Stimulated activated effector memory CD8-positive, alpha-beta T cell treated with anti-CD3 and anti-CD28 coated beads, Interleukin-12 subunit alpha, Interleukin-12 subunit beta, amount 100 ng/mL, for 72 hours (primary cell): Measurements from ENCODE around the gene SCAPER.
"Not testable (repeated sequence)": the region's sequence is repeated elsewhere in the genome, so short reads cannot be mapped to it uniquely, and the experiment has no call there.

Experiments
- ATAC-seq: fragments of 150-1000 bp; cut with Tn5 transposase; 2 replicates; pipeline ENCODE4 v1.10.0; 2021
- DNase-seq, 2 donors: peaks; one replicate each; pipeline ENCODE4 v3.0.0; 2021 to 2022; ENCODE audit warnings: low spot score in 2 of 2
- H3K27ac Mint-ChIP-seq: one replicate; pipeline ENCODE4 v1.8.0; 2022; ENCODE audit warnings: mild to moderate bottlenecking, mixed read lengths
- H3K36me3 Mint-ChIP-seq: one replicate; pipeline ENCODE4 v1.8.0; 2022; ENCODE audit warnings: mild to moderate bottlenecking, mixed read lengths
- H3K4me1 Mint-ChIP-seq: one replicate; pipeline ENCODE4 v1.8.0; 2022; ENCODE audit warnings: mixed read lengths
- H3K4me3 Mint-ChIP-seq: one replicate; pipeline ENCODE4 v1.8.0; 2022; ENCODE audit warnings: mild to moderate bottlenecking, mixed read lengths
- H3K9me3 Mint-ChIP-seq: one replicate; pipeline ENCODE4 v1.8.0; 2022; ENCODE audit warnings: mixed read lengths

The SCAPER gene

GRCh38 chr15:76931397-76932134, 26.4 kb upstream of the SCAPER start, which contains the start of gene RCN2:
Gene RCN2 (plus strand): TSS chr15:76931749. CDS start chr15:76931842, 93 bp downstream.
- no peaks in the 10 kb centered on the region for H3K9me3 Mint-ChIP-seq
- peak within 1 kb of the TSS; percentile 71 for H3K4me3 Mint-ChIP-seq
- peak within 1 kb of the TSS; percentile 78 for H3K27ac Mint-ChIP-seq
- H3K36me3 Mint-ChIP-seq = peaks cover 39% of the 10 kb centered on the region
- DNase-seq = peak; percentile 89 to 96
- peak; percentile 99 for ATAC-seq
- H3K4me1 Mint-ChIP-seq = peaks cover 20% of the 10 kb centered on the region

GRCh38 chr15:76930831-76931396, 25.8 kb upstream of the SCAPER start:
- peaks cover 20% of the 10 kb centered on the region for H3K4me1 Mint-ChIP-seq
- DNase-seq (no peak), ATAC-seq (no peak)
- H3K27ac Mint-ChIP-seq = peak overlapping the region; percentile 78
- peaks cover 33% of the 10 kb centered on the region for H3K36me3 Mint-ChIP-seq
- H3K9me3 Mint-ChIP-seq = no peaks in the 10 kb centered on the region
- peak overlapping the region; percentile 71 for H3K4me3 Mint-ChIP-seq

GRCh38 chr15:76929011-76929760, 24.0 kb upstream of the SCAPER start:
- no peak for ATAC-seq
- peaks cover 15% of the 10 kb centered on the region for H3K36me3 Mint-ChIP-seq
- DNase-seq = no peak
- no peak overlapping the region for H3K27ac Mint-ChIP-seq
- H3K4me1 Mint-ChIP-seq = peaks cover 14% of the 10 kb centered on the region
- H3K9me3 Mint-ChIP-seq = no peaks in the 10 kb centered on the region
- H3K4me3 Mint-ChIP-seq = no peak overlapping the region

- peaks cover 6% of the 10 kb centered on the region for H3K36me3 Mint-ChIP-seq
- DNase-seq = no peak
- no peak for ATAC-seq
- H3K4me3 Mint-ChIP-seq = no peak overlapping the region
- no peak overlapping the region for H3K27ac Mint-ChIP-seq
- H3K4me1 Mint-ChIP-seq = peaks cover 12% of the 10 kb centered on the region
- no peaks in the 10 kb centered on the region for H3K9me3 Mint-ChIP-seq
Observed at GRCh38 chr15:76928201-76928600, 23.1 kb upstream of the SCAPER start.

- Mint-ChIP-seq H3K36me3 (no peaks in the 10 kb centered on the region), H3K27ac (no peak overlapping the region), H3K4me1 (no peaks in the 10 kb centered on the region), H3K9me3 (no peaks in the 10 kb centered on the region), H3K4me3 (no peak overlapping the region)
- DNase-seq (no peak), ATAC-seq (no peak)
Observed at GRCh38 chr15:76916369-76916768, 11.2 kb upstream of the SCAPER start.

- Mint-ChIP-seq H3K36me3 (no peaks in the 10 kb centered on the region), H3K4me3 (no peak overlapping the region), H3K4me1 (no peaks in the 10 kb centered on the region), H3K27ac (no peak overlapping the region), H3K9me3 (no peaks in the 10 kb centered on the region)
- no peak for DNase-seq
- ATAC-seq = no peak
Observed at GRCh38 chr15:76913737-76914136, 8.6 kb upstream of the SCAPER start.

GRCh38 chr15:76912430-76912829, 7.3 kb upstream of the SCAPER start:
- H3K36me3 Mint-ChIP-seq = no peaks in the 10 kb centered on the region
- H3K27ac Mint-ChIP-seq = no peak overlapping the region

GRCh38 chr15:76905855-76906254, 715 bp upstream of the SCAPER start:
- H3K4me1 Mint-ChIP-seq = peaks cover 25% of the 10 kb centered on the region
- peak overlapping the region; percentile 95 for H3K27ac Mint-ChIP-seq
- DNase-seq = no peak
- ATAC-seq = no peak
- H3K36me3 Mint-ChIP-seq = peaks cover 6% of the 10 kb centered on the region
- peak overlapping the region; percentile 88 for H3K4me3 Mint-ChIP-seq
- H3K9me3 Mint-ChIP-seq = no peaks in the 10 kb centered on the region

More at GRCh38 chr15:76912430-76912829, 7.3 kb upstream of the SCAPER start:
- DNase-seq = no peak
- H3K4me1 Mint-ChIP-seq = no peaks in the 10 kb centered on the region
- H3K4me3 Mint-ChIP-seq = no peak overlapping the region
- ATAC-seq = peak; percentile 43
- no peaks in the 10 kb centered on the region for H3K9me3 Mint-ChIP-seq

GRCh38 chr15:76904461-76905012, 603 bp downstream of the SCAPER start:
- ATAC-seq (no peak), DNase-seq (peak in 1 of 2 donors; percentile 61)
- peak overlapping the region; percentile 88 for H3K4me3 Mint-ChIP-seq
- peaks cover 6% of the 10 kb centered on the region for H3K36me3 Mint-ChIP-seq
- H3K27ac Mint-ChIP-seq = peak overlapping the region; percentile 95
- peaks cover 25% of the 10 kb centered on the region for H3K4me1 Mint-ChIP-seq
- H3K9me3 Mint-ChIP-seq = no peaks in the 10 kb centered on the region

GRCh38 chr15:76903251-76903681, 1.9 kb downstream of the SCAPER start:
- DNase-seq = no peak
- Mint-ChIP-seq H3K4me1 (peaks cover 25% of the 10 kb centered on the region), H3K4me3 (peak overlapping the region; percentile 88), H3K27ac (peak overlapping the region; percentile 37), H3K36me3 (peaks cover 6% of the 10 kb centered on the region), H3K9me3 (no peaks in the 10 kb centered on the region)
- peak; percentile 29 for ATAC-seq

GRCh38 chr15:76901965-76902364, 3.2 kb downstream of the SCAPER start:
- no peaks in the 10 kb centered on the region for H3K9me3 Mint-ChIP-seq
- DNase-seq (no peak), ATAC-seq (no peak)
- H3K27ac Mint-ChIP-seq = no peak overlapping the region
- peaks cover 13% of the 10 kb centered on the region for H3K36me3 Mint-ChIP-seq
- no peak overlapping the region for H3K4me3 Mint-ChIP-seq
- peaks cover 25% of the 10 kb centered on the region for H3K4me1 Mint-ChIP-seq

- H3K4me3 Mint-ChIP-seq, H3K9me3 Mint-ChIP-seq, DNase-seq, ATAC-seq, H3K27ac Mint-ChIP-seq: not testable (repeated sequence)
- peaks cover 19% of the 10 kb centered on the region for H3K4me1 Mint-ChIP-seq
- H3K36me3 Mint-ChIP-seq = peaks cover 12% of the 10 kb centered on the region
Observed at GRCh38 chr15:76899931-76900310, 5.2 kb downstream of the SCAPER start.

GRCh38 chr15:76899176-76899930, 5.8 kb downstream of the SCAPER start:
- H3K36me3 Mint-ChIP-seq = peaks cover 12% of the 10 kb centered on the region
- not testable (repeated sequence) for ATAC-seq, H3K9me3 Mint-ChIP-seq, DNase-seq, H3K4me3 Mint-ChIP-seq, H3K27ac Mint-ChIP-seq
- peaks cover 21% of the 10 kb centered on the region for H3K4me1 Mint-ChIP-seq

- Mint-ChIP-seq H3K4me3 (no peak overlapping the region), H3K4me1 (peaks cover 21% of the 10 kb centered on the region), H3K9me3 (no peaks in the 10 kb centered on the region), H3K27ac (no peak overlapping the region), H3K36me3 (peaks cover 12% of the 10 kb centered on the region)
- ATAC-seq (no peak), DNase-seq (no peak)
Observed at GRCh38 chr15:76898102-76898501, 7.0 kb downstream of the SCAPER start.

GRCh38 chr15:76894174-76894573, 11.0 kb downstream of the SCAPER start:
- H3K9me3 Mint-ChIP-seq = no peaks in the 10 kb centered on the region
- H3K4me3 Mint-ChIP-seq = no peak overlapping the region
- no peak for DNase-seq
- no peak for ATAC-seq
- H3K4me1 Mint-ChIP-seq = peaks cover 39% of the 10 kb centered on the region
- peaks cover 12% of the 10 kb centered on the region for H3K36me3 Mint-ChIP-seq
- no peak overlapping the region for H3K27ac Mint-ChIP-seq
